ENCODE results near the gene SNX5. TPM values are rescaled to one million over a fixed set of nuclear protein-coding genes. Genes with fewer than 3 reads are reported as not detected.
A peak's percentile ranks its signal among the peaks of the same experiment; 100 is the strongest.

Gene SNX5
- total RNA-seq, 1 donor from 2014 or later, result 46.3 TPM

- no peak for TF ChIP-seq CTCF (IDR thresholded peaks at IDR 0.05; ENCODE audit: borderline replicate concordance)
- Histone ChIP-seq H3K4me1 (peaks cover 4% of the 10 kb centered on the region), H3K9me3 (replicated peaks) (no peaks in the 10 kb centered on the region), H3K27ac (replicated peaks) (no peak overlapping the region), H3K36me3 (no peaks in the 10 kb centered on the region), H3K4me3 (no peak overlapping the region), H3K27me3 (ENCODE audit: low read depth) (peaks cover 9% of the 10 kb centered on the region)
- intact Hi-C loops (cut with micrococcal nuclease), result loop anchor here (10.0 kb wide), 1 partner anchor 495 kb away; no protein-coding TSS in a partner anchor
- no peak for DNase-seq
Measured at GRCh38 chr20:17999566-17999965, 31.0 kb upstream of the SNX5 start.

- no peak for DNase-seq
- H3K9me3 ChIP-seq (replicated peaks), result no peaks in the 10 kb centered on the region
- intact Hi-C loops (cut with micrococcal nuclease), result loop anchor here (10.0 kb wide), 1 partner anchor 494 kb away; no protein-coding TSS in a partner anchor
- H3K27me3 ChIP-seq (ENCODE audit: low read depth), result peaks cover 9% of the 10 kb centered on the region
- TF ChIP-seq CTCF (IDR thresholded peaks at IDR 0.05; ENCODE audit: borderline replicate concordance), result no peak
- no peak overlapping the region for H3K4me3 ChIP-seq
- peaks cover 4% of the 10 kb centered on the region for H3K4me1 ChIP-seq
- H3K36me3 ChIP-seq, result no peaks in the 10 kb centered on the region
- H3K27ac ChIP-seq (replicated peaks), result no peak overlapping the region
Measured at GRCh38 chr20:17998446-17998845, 29.9 kb upstream of the SNX5 start.

- intact Hi-C loops (cut with micrococcal nuclease), result loop anchor here (10.0 kb wide), 1 partner anchor 491 kb away; no protein-coding TSS in a partner anchor
- no peaks in the 10 kb centered on the region for H3K9me3 ChIP-seq (replicated peaks)
- H3K27me3 ChIP-seq (ENCODE audit: low read depth), result peaks cover 9% of the 10 kb centered on the region
- DNase-seq, result no peak
- H3K4me3 ChIP-seq, result no peak overlapping the region
- H3K27ac ChIP-seq (replicated peaks), result no peak overlapping the region
- peaks cover 4% of the 10 kb centered on the region for H3K4me1 ChIP-seq
- peak; percentile 98 for TF ChIP-seq CTCF (IDR thresholded peaks at IDR 0.05; ENCODE audit: borderline replicate concordance)
- H3K36me3 ChIP-seq, result peaks cover 3% of the 10 kb centered on the region
Measured at GRCh38 chr20:17995967-17996819, 27.6 kb upstream of the SNX5 start.

- intact Hi-C loops (cut with micrococcal nuclease), result loop anchor here (10.0 kb wide), 1 partner anchor 489 kb away; no protein-coding TSS in a partner anchor
- no peak for DNase-seq
- Histone ChIP-seq H3K27ac (replicated peaks) (no peak overlapping the region), H3K36me3 (peaks cover 19% of the 10 kb centered on the region), H3K9me3 (replicated peaks) (no peaks in the 10 kb centered on the region), H3K4me1 (peaks cover 4% of the 10 kb centered on the region), H3K4me3 (no peak overlapping the region), H3K27me3 (ENCODE audit: low read depth) (peaks cover 9% of the 10 kb centered on the region)
- TF ChIP-seq CTCF (IDR thresholded peaks at IDR 0.05; ENCODE audit: borderline replicate concordance), result no peak
Measured at GRCh38 chr20:17993546-17993945, 25.0 kb upstream of the SNX5 start.

- H3K4me3 ChIP-seq, result no peak overlapping the region
- DNase-seq, result no peak
- no peak for TF ChIP-seq CTCF (IDR thresholded peaks at IDR 0.05; ENCODE audit: borderline replicate concordance)
- intact Hi-C loops (cut with micrococcal nuclease), result loop anchor here (10.0 kb wide), 1 partner anchor 488 kb away; no protein-coding TSS in a partner anchor
- H3K36me3 ChIP-seq, result peaks cover 24% of the 10 kb centered on the region
- peaks cover 7% of the 10 kb centered on the region for H3K27me3 ChIP-seq (ENCODE audit: low read depth)
- no peak overlapping the region for H3K27ac ChIP-seq (replicated peaks)
- H3K4me1 ChIP-seq, result peaks cover 4% of the 10 kb centered on the region
- H3K9me3 ChIP-seq (replicated peaks), result no peaks in the 10 kb centered on the region
Measured at GRCh38 chr20:17992847-17993513, 24.4 kb upstream of the SNX5 start.
